Skin of body (tissue), 2 donors: ENCODE data around the gene CD46. TPM values are rescaled to one million over a fixed set of nuclear protein-coding genes. Genes with fewer than 3 reads are reported as not detected.

ENCODE experiments used
- small RNA-seq: library from RNA; depleted of rRNA; stranded (forward); fragments of <200 nt; gene quantifications from one replicate; pipeline ENCODE3, GENCODE V24; 2014; ENCODE audit warnings: low replicate concordance
- total RNA-seq: library from RNA; depleted of rRNA; stranded (reverse); fragments of >200 nt; gene quantifications from one replicate; pipeline ENCODE4 v1.2.3, GENCODE V29; 2014

Gene CD46
- total RNA-seq, 1 donor from 2014 or later = 139 TPM

Small RNA genes within 50 kb of the gene (small RNA-seq; reads per million reads assigned to genes)
- gene RNA5SP534 = not detected

Other genes with a start within 250 kb of the CD46 start
- 1.6 TPM for gene CR1L, start 106.9 kb upstream of the CD46 start, total RNA-seq
- gene CD34, start 159.1 kb downstream of the CD46 start, total RNA-seq = 34.3 TPM